AG04450 (cell line): ENCODE results near the gene SLC16A6. TPM values are rescaled to one million over a fixed set of nuclear protein-coding genes. Genes with fewer than 3 reads are reported as not detected.
"Not testable (repeated sequence)": the region's sequence is repeated elsewhere in the genome, so short reads cannot be mapped to it uniquely, and the experiment has no call there.

ENCODE experiments used
- CTCF ChIA-PET: fragments of 300-600, 350-600 bp; formaldehyde crosslinking; extraction: SDS; loops from one replicate; lab custom pipeline; 2022; ENCODE audit warnings: antibody characterized with exemption, inconsistent platforms; lab: Charles Lee
- POLR2A ChIA-PET: fragments of 350-600 bp; formaldehyde crosslinking; extraction: SDS; loops from one replicate; lab custom pipeline; 2021; ENCODE audit warnings: antibody characterized with exemption, inconsistent platforms; lab: Yijun Ruan, JAX
- DNase-seq: peaks from one replicate; pipeline ENCODE4 v3.0.0-alpha.2; 2011; ENCODE audit warnings: low read depth, low spot score
- H3K27ac ChIP-seq: one replicate; pipeline ENCODE4 v1.5.1; 2012; ENCODE audit warnings: low read depth, low read length, control low read depth
- H3K27me3 ChIP-seq: one replicate; pipeline ENCODE4 v1.6.0; 2012; ENCODE audit warnings: low read length; ENCODE audit not compliant: control insufficient read depth, insufficient read depth
- H3K4me3 ChIP-seq: 2 replicates; pipeline ENCODE4 v1.5.1; 2011; ENCODE audit warnings: mild to moderate bottlenecking, low read depth, low read length, control low read depth
- H3K9me3 ChIP-seq: 2 replicates; pipeline ENCODE4 v1.5.1; 2012; ENCODE audit warnings: low read length; ENCODE audit not compliant: control insufficient read depth, insufficient read depth
- CTCF ChIP-seq: IDR thresholded peaks from 2 replicates; pipeline ENCODE4 v1.5.1; 2011; ENCODE audit warnings: low read depth, low read length, control low read depth, inconsistent platforms
- polyA plus RNA-seq: library from polyadenylated mRNA; depleted of rRNA; stranded (reverse); fragments of >200 nt; gene quantifications from 2 replicates; pipeline ENCODE4 v1.2.3, GENCODE V29; 2011

The SLC16A6 gene
- polyA plus RNA-seq, 1 experiment = 1.2 TPM

DNA sequence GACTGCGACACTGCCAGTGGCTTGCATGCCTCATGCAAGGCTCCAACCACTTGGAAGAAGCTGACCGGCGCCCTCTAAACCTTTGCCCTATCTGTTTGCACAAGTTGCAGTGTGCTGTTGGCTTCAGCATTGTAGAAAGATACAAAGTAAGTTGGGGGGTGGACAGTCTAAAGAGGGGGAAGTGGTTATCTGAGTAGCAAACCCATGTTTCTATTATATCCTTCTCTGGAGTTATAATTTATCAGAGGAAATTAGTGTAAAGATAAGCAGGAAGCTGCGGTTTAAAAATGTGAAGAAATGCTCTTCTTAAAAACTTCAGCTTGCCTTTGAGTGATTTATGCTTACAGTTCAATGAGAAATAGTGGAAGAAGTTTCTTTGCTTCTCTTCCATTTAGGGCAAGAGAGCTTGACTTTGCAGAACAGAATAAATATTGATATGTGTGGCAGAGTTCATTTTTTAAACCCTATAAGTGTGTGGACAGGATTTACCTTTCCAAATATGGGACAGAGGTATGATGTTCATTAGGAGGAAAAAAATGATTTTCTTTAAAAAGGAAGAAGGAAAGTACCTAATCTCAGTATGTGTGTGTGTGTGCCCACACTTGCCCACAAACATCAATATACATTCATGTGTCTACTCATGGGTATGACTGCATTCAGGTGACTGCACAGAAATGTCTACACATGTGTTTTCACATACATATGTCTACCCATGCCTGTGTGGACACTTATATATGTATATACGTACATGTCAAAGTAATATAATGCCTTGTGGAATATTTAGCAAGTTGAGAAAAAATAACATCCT is 35.0 kb downstream of the SLC16A6 start:
- ChIA-PET CTCF (interaction anchor here (0.5 kb wide), 1 partner anchor 9 kb away, joined by 4 read pairs; no protein-coding TSS in a partner anchor), POLR2A (no interaction called here)
- no peak for TF ChIP-seq CTCF

DNA sequence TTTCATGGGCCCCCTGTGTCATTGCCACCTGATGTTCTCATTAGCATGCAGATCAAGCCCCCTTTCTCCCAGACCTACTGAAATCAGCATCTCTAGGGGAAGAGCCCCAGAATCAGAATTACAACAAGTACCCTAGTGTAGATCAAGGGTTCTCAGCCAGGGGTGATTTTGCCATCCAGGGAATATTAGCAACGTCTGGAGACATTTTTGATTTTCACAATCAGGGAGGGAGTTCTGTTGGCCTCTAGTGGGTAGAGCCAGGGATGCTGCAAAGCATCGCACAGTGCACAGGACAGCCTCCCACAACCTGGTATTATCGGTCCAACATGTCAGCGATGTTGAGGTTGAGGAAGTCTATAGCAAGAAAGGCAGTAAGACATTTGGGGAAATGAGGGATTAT is 35.8 kb downstream of the SLC16A6 start:
- POLR2A ChIA-PET = no interaction called here
- Histone ChIP-seq H3K4me3 (no peak overlapping the region), H3K27me3 (no peaks in the 10 kb centered on the region), H3K27ac (no peak overlapping the region), H3K9me3 (no peaks in the 10 kb centered on the region)
- CTCF ChIA-PET = interaction anchor here (1.1 kb wide), 1 partner anchor 143 kb away, joined by 3 read pairs; no protein-coding TSS in a partner anchor
- DNase-seq = no peak
- TF ChIP-seq CTCF = no peak

More for the DNA sequence above, 35.0 kb downstream of the SLC16A6 start:
- Histone ChIP-seq H3K9me3 (no peaks in the 10 kb centered on the region), H3K4me3 (no peak overlapping the region), H3K27ac (no peak overlapping the region), H3K27me3 (no peaks in the 10 kb centered on the region)
- DNase-seq = no peak

DNA sequence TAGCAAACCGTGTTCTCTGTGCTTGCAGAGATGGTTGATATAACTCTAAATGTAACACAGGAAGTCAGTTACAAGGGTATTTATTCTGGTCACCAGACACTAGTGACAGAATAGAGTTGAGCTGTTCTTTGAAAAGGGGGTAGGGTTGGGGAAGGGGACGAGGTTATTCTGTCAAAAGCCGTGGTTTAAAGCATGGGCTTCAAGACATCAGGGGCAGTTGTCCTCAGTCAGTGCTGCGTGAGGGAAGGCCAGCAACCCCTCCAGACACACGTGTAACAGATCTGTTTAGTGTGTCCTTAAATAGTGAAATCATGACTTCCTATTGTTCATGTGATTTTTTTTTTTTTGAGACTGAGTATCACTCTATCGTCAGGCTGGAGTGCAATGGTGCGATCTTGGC is 37.5 kb downstream of the SLC16A6 start:
- CTCF ChIA-PET, DNase-seq, POLR2A ChIA-PET, H3K4me3 ChIP-seq, H3K9me3 ChIP-seq, H3K27ac ChIP-seq, H3K27me3 ChIP-seq: not testable (repeated sequence)

DNA sequence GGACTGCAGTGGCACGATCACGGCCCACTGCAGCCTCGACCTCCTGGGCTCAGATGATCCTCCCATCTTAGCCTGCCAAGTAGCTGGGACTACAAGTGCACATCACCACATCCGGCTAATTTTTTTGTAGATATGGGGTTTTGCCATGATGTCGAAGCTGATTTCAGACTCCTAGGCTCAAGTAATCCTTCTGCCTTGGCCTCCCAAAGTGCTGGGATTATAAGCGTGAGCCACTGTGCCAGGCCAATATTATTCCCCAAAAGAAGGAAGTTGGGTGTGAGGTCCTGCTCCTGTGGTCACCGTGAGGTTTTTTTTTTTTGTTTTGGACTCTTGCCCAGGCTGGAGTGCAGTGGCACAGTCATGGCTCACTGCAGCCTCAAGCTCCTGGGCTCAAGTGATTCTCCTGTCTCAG is 41.6 kb downstream of the SLC16A6 start:
- no peak for DNase-seq
- POLR2A ChIA-PET = no interaction called here
- TF ChIP-seq CTCF = no peak
- CTCF ChIA-PET = interaction anchor here (1.4 to 2.7 kb wide), 3 partner anchors 49 to 187 kb away, joined by 4 to 9 read pairs (median 6); no protein-coding TSS in a partner anchor
- Histone ChIP-seq H3K27ac (no peak overlapping the region), H3K4me3 (no peak overlapping the region), H3K27me3 (no peaks in the 10 kb centered on the region), H3K9me3 (no peaks in the 10 kb centered on the region; the same call in 1 of the 2 replicates)

GRCh38 chr17:68248891-68249290 is 42.0 kb downstream of the SLC16A6 start:
- ChIA-PET CTCF (interaction anchor here (0.7 to 2.7 kb wide), 7 partner anchors 44 to 237 kb away, joined by 3 to 9 read pairs (median 4); no protein-coding TSS in a partner anchor), POLR2A (no interaction called here)
- Histone ChIP-seq H3K4me3 (peak overlapping the region; percentile 79; the same call in 1 of the 2 replicates), H3K27me3 (no peaks in the 10 kb centered on the region), H3K9me3 (no peaks in the 10 kb centered on the region; the same call in 1 of the 2 replicates), H3K27ac (no peak overlapping the region)
- TF ChIP-seq CTCF = no peak
- DNase-seq = no peak
